IPS-15b (cell line): ENCODE measurements around the gene ATCAY.
A peak's percentile ranks its signal among the peaks of the same experiment; 100 is the strongest.
"Not testable (repeated sequence)": the region's sequence is repeated elsewhere in the genome, so short reads cannot be mapped to it uniquely, and the experiment has no call there.

Experiments
- H3K27me3 ChIP-seq: one replicate; pipeline ENCODE4 v1.6.1; 2013; ENCODE audit warnings: low read length; ENCODE audit not compliant: control insufficient read depth, insufficient read depth
- H3K36me3 ChIP-seq: one replicate; pipeline ENCODE4 v1.6.1; 2013; ENCODE audit warnings: low read length; ENCODE audit not compliant: control insufficient read depth, insufficient read depth
- H3K4me1 ChIP-seq: one replicate; pipeline ENCODE4 v1.6.1; 2013; ENCODE audit warnings: mild to moderate bottlenecking, low read length; ENCODE audit not compliant: control insufficient read depth, insufficient read depth
- H3K4me3 ChIP-seq: one replicate; pipeline ENCODE4 v1.5.1; 2013; ENCODE audit warnings: low read depth, low read length
- H3K9ac ChIP-seq: one replicate; pipeline ENCODE4 v1.6.1; 2013; ENCODE audit warnings: low read depth, mild to moderate bottlenecking, low read length
- H3K9me3 ChIP-seq: one replicate; pipeline ENCODE4 v1.6.1; 2013; ENCODE audit warnings: mild to moderate bottlenecking, low read length; ENCODE audit not compliant: control insufficient read depth, insufficient read depth

ATCAY gene

DNA sequence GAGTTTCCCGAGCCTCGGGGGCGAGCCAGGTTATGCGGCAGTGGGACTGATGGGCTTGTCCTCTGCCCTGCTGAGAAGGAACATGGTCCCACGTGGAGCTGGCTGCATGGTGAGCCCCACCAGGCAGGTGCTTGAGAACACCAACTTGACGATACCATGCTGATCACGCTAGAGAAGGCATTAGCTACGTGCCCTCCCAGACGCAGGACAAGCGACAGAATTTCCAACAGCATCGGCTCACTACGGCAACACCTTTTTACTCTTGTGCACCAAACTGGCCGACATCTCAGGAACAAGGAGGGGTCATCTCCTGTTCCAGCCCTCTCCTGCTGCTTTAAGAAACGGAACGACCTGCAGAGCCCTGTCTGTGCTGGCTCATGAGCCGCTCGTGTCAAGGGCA lies 20.0 kb upstream of the ATCAY start:
- Histone ChIP-seq H3K9me3 (no peaks in the 10 kb centered on the region), H3K36me3 (no peaks in the 10 kb centered on the region), H3K9ac (no peak overlapping the region), H3K4me1 (no peaks in the 10 kb centered on the region), H3K27me3 (no peaks in the 10 kb centered on the region), H3K4me3 (no peak overlapping the region)

DNA sequence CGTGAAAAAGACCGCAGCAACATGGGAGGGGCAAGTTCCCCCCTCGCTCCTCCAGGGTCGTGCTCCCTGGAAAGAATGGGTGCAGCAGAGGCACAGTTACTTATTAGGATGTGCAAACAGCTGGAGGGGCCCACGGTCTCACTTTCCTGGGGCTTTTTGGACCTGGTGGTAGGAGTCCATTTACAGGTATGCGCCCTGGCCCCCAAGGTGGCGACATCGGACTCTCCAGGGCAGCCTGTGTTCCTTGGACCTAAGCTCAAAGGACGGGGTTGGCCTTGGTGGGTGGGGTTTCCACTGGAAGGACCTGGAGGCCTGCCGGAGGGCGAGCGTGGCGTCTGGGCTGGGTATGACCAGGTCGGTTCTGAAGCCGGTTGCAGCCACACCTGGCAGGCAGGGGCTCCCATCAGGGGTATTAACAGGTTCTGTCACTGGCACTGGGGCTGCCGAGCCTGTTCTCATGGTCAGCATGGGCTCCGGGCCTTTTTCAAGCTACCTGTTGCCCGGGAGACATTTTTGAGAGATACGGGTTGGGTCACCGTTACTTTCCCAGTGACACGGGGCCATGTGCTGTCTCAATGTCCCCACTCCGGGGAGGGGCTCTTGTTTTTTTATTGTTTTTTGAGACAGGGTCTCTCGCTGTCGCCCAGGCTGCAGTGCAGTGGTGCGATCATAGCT lies 17.5 kb upstream of the ATCAY start:
- Histone ChIP-seq H3K36me3 (no peaks in the 10 kb centered on the region), H3K4me3 (no peak overlapping the region), H3K9me3 (no peaks in the 10 kb centered on the region), H3K9ac (no peak overlapping the region), H3K4me1 (peaks cover 2% of the 10 kb centered on the region), H3K27me3 (no peaks in the 10 kb centered on the region)

GRCh38 chr19:3863648-3864047 lies 16.8 kb upstream of the ATCAY start:
- Histone ChIP-seq H3K4me3 (no peak overlapping the region), H3K4me1 (peaks cover 4% of the 10 kb centered on the region), H3K9ac (no peak overlapping the region), H3K36me3 (no peaks in the 10 kb centered on the region), H3K9me3 (no peaks in the 10 kb centered on the region), H3K27me3 (no peaks in the 10 kb centered on the region)

- H3K27me3 ChIP-seq = peaks cover 11% of the 10 kb centered on the region
- no peak overlapping the region for H3K9ac ChIP-seq
- peaks cover 4% of the 10 kb centered on the region for H3K4me1 ChIP-seq
- no peak overlapping the region for H3K4me3 ChIP-seq
- H3K9me3 ChIP-seq = peaks cover 5% of the 10 kb centered on the region
- no peaks in the 10 kb centered on the region for H3K36me3 ChIP-seq
Observed at GRCh38 chr19:3866910-3867638, 13.4 kb upstream of the ATCAY start.

GRCh38 chr19:3867971-3868769 lies 12.3 kb upstream of the ATCAY start:
- Histone ChIP-seq H3K9me3 (peaks cover 5% of the 10 kb centered on the region), H3K4me3 (peak overlapping the region; percentile 54), H3K36me3 (no peaks in the 10 kb centered on the region), H3K9ac (no peak overlapping the region), H3K27me3 (peaks cover 12% of the 10 kb centered on the region), H3K4me1 (peaks cover 4% of the 10 kb centered on the region)

GRCh38 chr19:3868770-3869456 lies 11.6 kb upstream of the ATCAY start, which contains the start of gene ZFR2:
TSS of gene ZFR2 (minus strand) at chr19:3869038. CDS start at chr19:3869017, 21 bp downstream.
- peaks cover 14% of the 10 kb centered on the region for H3K27me3 ChIP-seq
- peak within 1 kb of the TSS; percentile 54 for H3K4me3 ChIP-seq
- H3K4me1 ChIP-seq = peaks cover 4% of the 10 kb centered on the region
- H3K9ac ChIP-seq = no peak within 1 kb of the TSS
- no peaks in the 10 kb centered on the region for H3K36me3 ChIP-seq
- H3K9me3 ChIP-seq = peaks cover 5% of the 10 kb centered on the region

GRCh38 chr19:3873151-3873550 lies 7.3 kb upstream of the ATCAY start:
- H3K4me3 ChIP-seq = no peak overlapping the region
- H3K9ac ChIP-seq = no peak overlapping the region
- no peaks in the 10 kb centered on the region for H3K4me1 ChIP-seq
- H3K9me3 ChIP-seq = peaks cover 5% of the 10 kb centered on the region
- H3K27me3 ChIP-seq = peaks cover 14% of the 10 kb centered on the region
- no peaks in the 10 kb centered on the region for H3K36me3 ChIP-seq

- H3K36me3 ChIP-seq, H3K27me3 ChIP-seq, H3K4me1 ChIP-seq, H3K4me3 ChIP-seq, H3K9me3 ChIP-seq, H3K9ac ChIP-seq: not testable (repeated sequence)
Observed at GRCh38 chr19:3874695-3875094, 5.8 kb upstream of the ATCAY start.

- Histone ChIP-seq H3K9ac (no peak overlapping the region), H3K4me3 (no peak overlapping the region), H3K27me3 (no peaks in the 10 kb centered on the region), H3K4me1 (no peaks in the 10 kb centered on the region), H3K36me3 (peaks cover 6% of the 10 kb centered on the region), H3K9me3 (no peaks in the 10 kb centered on the region)
Observed at GRCh38 chr19:3879656-3880055, 829 bp upstream of the ATCAY start.

DNA sequence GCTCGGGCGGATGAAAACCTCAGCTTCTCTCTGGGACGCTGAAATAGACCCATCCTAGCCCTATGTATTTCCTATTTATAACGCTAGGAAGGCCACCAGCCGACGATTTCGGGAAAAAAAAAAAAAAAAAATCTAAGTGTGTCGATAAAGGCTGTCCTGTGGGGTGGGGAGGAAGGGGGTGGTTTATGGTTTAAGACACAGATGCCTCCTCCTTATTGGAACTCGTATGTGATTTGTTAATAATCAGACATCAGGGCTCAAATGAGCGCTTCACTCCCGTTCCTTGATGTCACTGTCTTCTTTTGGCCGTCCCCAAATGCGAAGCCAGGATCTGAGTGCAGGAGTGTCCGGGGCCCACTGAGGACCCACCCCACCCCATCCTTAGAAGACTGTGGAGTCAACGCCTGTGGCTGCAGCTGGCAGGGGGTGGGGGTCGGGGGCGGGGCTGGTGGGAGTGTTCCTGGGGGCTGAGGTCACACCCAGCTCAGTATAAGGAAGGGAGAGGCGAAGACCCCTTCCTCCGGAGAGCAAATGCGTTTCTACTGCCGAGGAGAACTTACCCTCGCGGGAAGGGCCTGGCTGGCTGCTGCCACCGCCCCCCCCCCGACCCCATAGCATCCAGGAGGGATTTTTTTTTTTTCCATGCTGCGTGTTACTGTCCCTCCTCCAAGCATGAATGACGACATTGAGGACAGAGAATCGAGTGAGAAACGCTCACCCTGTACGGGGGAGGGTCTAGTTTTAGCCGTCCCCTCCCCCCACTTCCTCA lies 971 bp downstream of the ATCAY start:
- Histone ChIP-seq H3K9me3 (no peaks in the 10 kb centered on the region), H3K36me3 (peaks cover 9% of the 10 kb centered on the region), H3K9ac (peak overlapping the region; percentile 81), H3K4me1 (no peaks in the 10 kb centered on the region), H3K27me3 (no peaks in the 10 kb centered on the region), H3K4me3 (peak overlapping the region; percentile 92)

GRCh38 chr19:3882041-3882384 lies 1.5 kb downstream of the ATCAY start:
- Histone ChIP-seq H3K27me3 (no peaks in the 10 kb centered on the region), H3K9me3 (no peaks in the 10 kb centered on the region), H3K4me3 (peak overlapping the region; percentile 92), H3K36me3 (peaks cover 12% of the 10 kb centered on the region), H3K4me1 (no peaks in the 10 kb centered on the region), H3K9ac (no peak overlapping the region)
